ACC112 (cell line): Measurements from ENCODE around the gene USP22.

Experiments
- H2AFZ ChIP-seq: fragments of 200-600 bp; sonication (generic); one replicate; pipeline ENCODE4 v1.6.0; 2017; ENCODE audit warnings: antibody characterized with exemption, low read length; ENCODE audit not compliant: unreplicated experiment
- H3K27ac ChIP-seq: fragments of 200-600 bp; sonication (generic); 2 replicates; pipeline ENCODE4 v1.5.1; 2014; ENCODE audit warnings: low read depth, mild to moderate bottlenecking, antibody characterized with exemption, low read length, moderate library complexity
- H3K27me3 ChIP-seq: fragments of 200-600 bp; sonication (generic); 2 replicates; pipeline ENCODE4 v1.6.1; 2014; ENCODE audit warnings: mild to moderate bottlenecking, antibody characterized with exemption, low read length, moderate library complexity, mixed read lengths; ENCODE audit not compliant: insufficient read depth
- H3K36me3 ChIP-seq: fragments of 200-600 bp; sonication (generic); 2 replicates; pipeline ENCODE4 v1.6.1; 2016; ENCODE audit warnings: mild to moderate bottlenecking, antibody characterized with exemption, low read length, moderate library complexity, mixed read lengths; ENCODE audit not compliant: insufficient read depth
- H3K4me1 ChIP-seq: fragments of 200-600 bp; sonication (generic); one replicate; pipeline ENCODE4 v1.6.1; 2016; ENCODE audit warnings: low read length, mixed read lengths; ENCODE audit not compliant: insufficient read depth, unreplicated experiment, control insufficient read depth
- H3K4me3 ChIP-seq: fragments of 200-600 bp; sonication (generic); 2 replicates; pipeline ENCODE4 v1.5.1; 2014; ENCODE audit warnings: mild to moderate bottlenecking, low read depth, low read length
- H3K79me2 ChIP-seq: fragments of 200-600 bp; sonication (generic); one replicate; pipeline ENCODE4 v1.6.0; 2016; ENCODE audit warnings: low read length; ENCODE audit not compliant: control insufficient read depth, unreplicated experiment, insufficient read depth

Gene USP22

DNA sequence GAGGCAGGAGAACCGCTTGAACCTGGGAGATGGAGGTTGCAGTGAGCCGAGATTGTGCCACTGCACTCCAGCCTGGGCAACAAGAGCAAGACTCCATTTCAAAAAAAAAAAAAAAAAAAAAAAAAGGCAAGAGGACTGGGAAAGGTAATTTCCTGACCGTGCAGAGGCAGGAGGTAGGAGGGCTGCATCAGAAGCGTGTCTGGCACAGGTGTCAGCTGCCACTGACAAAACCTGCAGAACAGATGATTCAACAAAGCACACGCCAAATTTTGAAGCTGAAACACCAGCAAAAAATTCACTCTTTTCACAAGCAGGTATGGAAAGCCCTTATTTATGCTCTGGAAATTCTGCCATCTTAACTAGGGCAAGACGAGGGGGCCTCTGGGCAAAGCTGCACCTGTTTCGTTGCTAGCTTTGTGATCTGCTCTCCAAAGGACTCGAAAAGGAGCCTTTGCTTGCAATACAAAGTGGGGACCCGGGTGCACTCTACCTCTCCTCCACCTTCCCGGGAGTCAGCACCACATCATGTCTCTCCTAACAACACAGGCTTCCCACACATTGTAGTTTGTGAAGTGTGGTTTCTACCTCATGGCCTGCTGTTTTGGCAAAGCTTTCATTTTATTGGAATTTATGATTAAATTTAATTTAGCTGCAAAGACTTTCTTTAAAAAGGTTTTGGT lies 33.7 kb downstream of the USP22 start:
- Histone ChIP-seq H3K4me1 (no peaks in the 10 kb centered on the region), H3K79me2 (peaks cover 37% of the 10 kb centered on the region), H3K27ac (no peak overlapping the region), H3K36me3 (peaks cover 52% of the 10 kb centered on the region; the same call in 1 of the 2 replicates), H3K27me3 (no peaks in the 10 kb centered on the region), H3K4me3 (no peak overlapping the region), H2AFZ (no peak overlapping the region)

DNA sequence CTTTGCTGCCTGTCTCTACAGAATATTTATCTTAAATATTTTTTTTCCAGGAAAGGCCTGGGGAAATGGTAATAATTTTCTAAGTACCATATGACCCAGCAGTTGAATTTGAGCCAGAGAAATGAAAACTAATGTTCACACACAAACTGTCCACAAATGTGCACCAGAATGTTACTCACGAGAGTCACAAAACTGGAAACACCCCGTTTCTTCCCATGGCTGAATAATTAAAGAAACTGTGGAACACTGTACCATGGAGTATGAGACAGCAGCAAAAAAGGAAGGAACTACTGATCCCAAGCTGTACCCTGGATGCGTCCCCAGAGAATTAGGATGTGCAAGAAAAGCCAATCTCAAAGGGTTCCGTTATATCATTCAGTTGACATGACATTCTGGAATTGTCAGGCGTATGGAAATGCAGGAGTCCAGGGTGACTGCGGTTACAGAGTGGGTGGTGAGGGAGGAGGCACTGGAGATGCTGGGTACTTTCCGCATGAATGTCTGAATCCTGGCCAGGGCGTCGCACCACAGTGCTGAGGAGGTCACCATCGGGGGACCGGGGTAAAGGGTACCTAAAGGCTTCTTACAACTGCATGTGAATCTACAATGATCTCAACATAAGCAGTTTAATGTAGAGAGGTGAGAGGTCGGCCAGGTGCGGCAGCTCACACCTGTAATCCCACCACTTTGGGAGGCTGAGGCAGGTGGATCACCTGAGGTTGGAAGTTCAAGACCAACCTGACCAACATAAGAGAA lies 34.5 kb downstream of the USP22 start:
- H3K36me3 ChIP-seq = peaks cover 47% of the 10 kb centered on the region; the same call in 1 of the 2 replicates
- no peaks in the 10 kb centered on the region for H3K4me1 ChIP-seq
- H3K79me2 ChIP-seq = peaks cover 32% of the 10 kb centered on the region
- H3K27ac ChIP-seq = no peak overlapping the region
- no peak overlapping the region for H3K4me3 ChIP-seq
- H2AFZ ChIP-seq = no peak overlapping the region
- H3K27me3 ChIP-seq = no peaks in the 10 kb centered on the region

DNA sequence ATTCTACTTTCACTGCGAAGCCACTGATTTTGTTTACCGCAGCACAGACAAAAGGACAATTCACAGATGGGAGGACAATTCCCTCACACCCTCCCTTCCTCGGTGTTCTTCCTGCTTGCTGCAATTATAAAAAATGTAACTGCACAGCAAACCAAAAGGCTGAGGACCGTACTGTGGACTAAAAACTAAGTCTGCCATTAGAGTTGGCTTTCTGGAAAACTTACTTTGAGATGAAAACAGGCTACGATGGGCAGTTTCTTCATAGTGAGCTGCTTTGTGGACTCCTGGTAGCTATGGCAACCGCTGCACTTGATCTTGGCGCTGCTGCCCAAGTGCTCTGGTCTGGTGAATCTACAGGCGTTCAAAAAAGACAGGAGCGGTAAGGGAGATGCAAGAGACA lies 35.2 kb downstream of the USP22 start:
- Histone ChIP-seq H3K79me2 (peaks cover 25% of the 10 kb centered on the region), H3K27me3 (no peaks in the 10 kb centered on the region), H3K27ac (no peak overlapping the region), H3K4me3 (no peak overlapping the region), H2AFZ (no peak overlapping the region), H3K36me3 (peaks cover 42% of the 10 kb centered on the region; the same call in 1 of the 2 replicates), H3K4me1 (no peaks in the 10 kb centered on the region)

DNA sequence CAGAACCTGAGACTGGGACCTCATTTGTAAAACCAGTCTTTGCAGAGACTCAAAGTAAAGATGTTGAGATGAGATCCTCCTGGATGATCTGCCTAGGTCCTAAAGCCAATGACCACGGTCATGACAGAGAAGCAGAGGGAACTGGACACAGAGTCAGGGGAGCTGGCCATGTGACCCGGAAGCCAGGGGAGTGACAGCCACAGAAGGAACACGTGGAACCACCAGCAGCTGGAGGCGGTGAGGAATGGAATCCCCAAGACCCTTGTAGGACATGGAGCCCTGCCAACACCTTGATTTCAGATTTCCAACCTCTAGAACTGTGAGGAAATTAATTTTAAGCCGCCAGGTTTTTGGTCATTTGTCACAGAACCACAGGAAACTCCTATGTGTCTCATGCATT lies 37.0 kb downstream of the USP22 start:
- peaks cover 12% of the 10 kb centered on the region for H3K79me2 ChIP-seq
- peaks cover 37% of the 10 kb centered on the region; the same call in 1 of the 2 replicates for H3K36me3 ChIP-seq

DNA sequence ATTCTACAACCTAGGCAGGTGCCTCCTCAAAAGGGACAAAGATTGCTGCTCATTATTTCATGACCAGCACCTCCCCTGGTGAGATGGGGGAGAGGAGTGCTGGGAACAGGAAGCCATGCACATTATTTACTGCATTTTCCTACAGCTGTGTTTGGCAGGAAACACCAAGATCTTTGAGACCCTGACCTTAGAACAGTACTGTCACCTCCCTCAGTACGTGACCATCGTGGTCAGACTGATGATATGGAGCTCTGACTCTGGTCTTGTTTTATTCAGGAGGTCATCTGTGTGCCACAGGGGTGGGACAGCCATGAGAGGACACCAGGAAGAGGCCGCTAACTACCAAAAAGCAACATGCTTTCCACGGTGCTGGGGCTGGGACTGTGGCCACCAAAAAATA lies 37.4 kb downstream of the USP22 start:
- H3K27ac ChIP-seq = no peak overlapping the region
- no peaks in the 10 kb centered on the region for H3K4me1 ChIP-seq
- H3K36me3 ChIP-seq = peaks cover 37% of the 10 kb centered on the region; the same call in 1 of the 2 replicates

More for the DNA sequence above, 37.0 kb downstream of the USP22 start:
- Histone ChIP-seq H3K27me3 (no peaks in the 10 kb centered on the region), H3K4me3 (no peak overlapping the region), H2AFZ (no peak overlapping the region), H3K4me1 (no peaks in the 10 kb centered on the region), H3K27ac (no peak overlapping the region)

DNA sequence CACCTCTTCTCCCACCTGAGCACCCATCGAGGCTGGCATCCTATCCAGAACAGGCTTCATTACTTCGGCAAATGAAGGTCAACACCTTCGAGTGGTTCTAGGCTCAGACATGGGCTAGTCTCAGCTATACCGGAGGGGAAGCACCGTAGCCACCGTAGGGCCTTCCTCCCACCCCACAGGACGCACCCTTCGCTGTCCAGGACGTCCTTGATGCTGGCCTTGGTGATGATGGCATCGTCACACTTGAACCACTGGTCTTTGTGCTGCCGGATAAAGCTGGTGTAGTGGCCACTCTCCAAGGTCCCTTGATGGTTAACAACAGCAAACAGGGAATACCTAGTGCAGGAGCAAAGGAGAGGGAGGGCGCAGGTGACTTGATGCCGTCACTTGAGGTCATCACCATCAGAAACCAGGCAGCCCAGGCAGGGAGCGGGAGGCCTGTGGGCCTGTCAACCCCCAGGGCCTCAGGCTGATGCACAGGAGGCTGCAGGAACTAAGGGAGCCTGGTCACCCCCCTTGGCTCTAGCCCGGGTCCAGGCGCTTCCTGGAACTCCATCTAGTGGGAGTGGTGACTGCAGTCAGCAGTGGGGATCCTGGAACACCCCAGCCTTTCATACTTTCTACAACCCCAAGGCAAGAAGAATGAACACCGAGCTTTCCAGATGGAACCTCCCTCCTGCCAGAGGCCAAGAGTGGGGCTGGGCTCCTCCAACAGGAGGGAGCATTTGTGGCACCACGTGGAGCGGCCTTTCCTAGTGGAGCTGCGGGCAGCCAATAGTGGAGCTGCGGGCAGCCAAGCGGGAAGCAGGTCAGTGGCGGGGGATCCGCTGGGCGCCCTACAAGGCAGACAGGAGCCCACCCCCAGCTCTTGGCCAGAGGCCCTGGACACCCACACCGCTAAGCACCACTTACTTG lies 38.5 kb downstream of the USP22 start:
- Histone ChIP-seq H3K4me1 (peaks cover 8% of the 10 kb centered on the region), H3K27ac (no peak overlapping the region), H3K36me3 (peaks cover 33% of the 10 kb centered on the region; the same call in 1 of the 2 replicates), H3K27me3 (no peaks in the 10 kb centered on the region), H3K79me2 (peaks cover 10% of the 10 kb centered on the region), H3K4me3 (no peak overlapping the region), H2AFZ (no peak overlapping the region)

More for the DNA sequence above, 37.4 kb downstream of the USP22 start:
- Histone ChIP-seq H3K4me3 (no peak overlapping the region), H2AFZ (no peak overlapping the region), H3K79me2 (peaks cover 12% of the 10 kb centered on the region), H3K27me3 (no peaks in the 10 kb centered on the region)

DNA sequence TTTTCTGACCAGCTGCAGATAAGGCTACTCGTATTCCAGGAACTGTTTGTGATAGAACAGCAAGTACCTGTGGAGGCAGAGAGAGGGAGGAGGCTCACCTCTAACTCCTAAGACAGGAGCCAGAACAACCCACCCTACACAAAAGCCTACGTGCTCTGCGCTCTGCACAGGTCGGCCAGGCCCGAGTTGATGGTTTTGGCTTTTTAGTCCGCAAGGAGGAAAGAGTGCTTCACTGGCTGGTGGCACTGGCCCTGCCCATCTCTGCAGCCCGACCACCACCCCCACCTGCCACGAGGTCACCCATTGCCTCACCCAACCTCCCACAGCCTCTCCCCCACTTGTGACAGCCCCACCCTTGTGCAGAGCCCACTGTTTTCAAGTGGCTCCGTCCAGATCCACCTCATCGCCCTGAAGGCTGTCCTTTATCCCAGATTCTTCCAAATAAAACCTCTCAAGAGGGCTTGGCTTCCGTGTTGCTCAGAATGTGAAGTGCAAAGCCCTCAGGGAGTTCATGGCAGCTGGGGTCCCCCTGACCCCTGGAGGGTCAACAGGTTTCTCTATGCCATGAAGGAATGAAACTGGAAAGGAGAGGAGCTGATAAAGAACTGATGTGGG lies 39.7 kb downstream of the USP22 start:
- H3K79me2 ChIP-seq = peaks cover 4% of the 10 kb centered on the region
- H3K27me3 ChIP-seq = no peaks in the 10 kb centered on the region
- no peak overlapping the region for H3K27ac ChIP-seq
- no peak overlapping the region for H2AFZ ChIP-seq
- peaks cover 12% of the 10 kb centered on the region for H3K4me1 ChIP-seq
- no peak overlapping the region for H3K4me3 ChIP-seq
- H3K36me3 ChIP-seq = peaks cover 29% of the 10 kb centered on the region; the same call in 1 of the 2 replicates

DNA sequence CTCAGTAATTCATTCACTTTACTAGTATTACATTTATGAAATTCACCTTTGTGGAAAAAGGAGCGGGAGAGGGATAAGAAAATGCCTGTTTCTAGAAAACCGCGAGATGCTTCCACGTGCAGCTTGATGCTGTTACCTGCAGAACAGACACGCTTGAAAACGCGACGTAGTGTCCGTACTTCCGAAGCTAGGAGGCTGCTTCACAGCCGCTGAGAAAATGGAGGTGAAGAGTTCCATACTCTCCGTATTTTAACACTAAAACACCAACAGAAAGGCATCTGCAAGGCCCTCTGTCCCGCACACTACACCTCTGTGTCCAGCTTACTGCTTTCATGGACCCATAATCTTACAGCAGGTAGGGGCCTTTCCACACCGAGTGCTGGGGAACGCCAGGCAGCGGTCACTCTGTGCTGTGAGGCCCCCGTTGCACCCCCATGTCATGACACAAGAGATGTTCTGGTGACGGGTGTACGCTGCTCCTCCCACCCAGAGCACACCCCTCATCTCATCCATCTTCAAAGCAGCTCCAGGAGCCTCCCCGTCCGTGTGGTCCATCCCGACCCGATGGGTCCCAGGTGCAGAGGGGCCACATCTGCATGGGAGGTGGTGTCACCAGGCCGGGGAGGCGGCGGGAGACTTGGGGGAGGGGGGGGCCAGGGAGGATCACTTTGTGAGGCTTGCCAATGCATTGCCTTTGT lies 40.4 kb downstream of the USP22 start:
- H3K79me2 ChIP-seq = no peaks in the 10 kb centered on the region
- no peak overlapping the region for H3K4me3 ChIP-seq
- no peak overlapping the region for H3K27ac ChIP-seq
- H3K27me3 ChIP-seq = no peaks in the 10 kb centered on the region
- H3K4me1 ChIP-seq = peaks cover 12% of the 10 kb centered on the region
- H2AFZ ChIP-seq = no peak overlapping the region
- H3K36me3 ChIP-seq = peaks cover 23% of the 10 kb centered on the region; the same call in 1 of the 2 replicates

DNA sequence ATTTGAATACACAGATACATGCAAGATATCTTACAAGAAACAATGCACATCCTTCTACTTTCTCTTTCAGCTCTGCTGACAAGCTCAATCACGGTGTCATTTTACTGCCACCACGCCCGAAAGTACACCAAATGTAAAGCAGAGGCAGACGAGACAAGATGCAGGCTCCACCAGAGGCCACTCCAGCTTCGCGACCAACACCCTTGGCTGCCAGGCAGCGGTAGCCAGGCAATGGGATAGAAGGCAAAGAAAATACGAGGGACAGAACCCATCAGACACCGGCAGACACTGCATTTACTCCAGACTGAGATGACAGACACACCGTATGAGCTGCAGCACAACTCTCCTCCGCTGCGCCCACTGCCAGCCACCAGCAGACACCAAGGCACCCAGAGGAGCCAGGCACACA lies 41.0 kb downstream of the USP22 start:
- Histone ChIP-seq H2AFZ (no peak overlapping the region), H3K79me2 (no peaks in the 10 kb centered on the region), H3K27me3 (no peaks in the 10 kb centered on the region), H3K4me3 (no peak overlapping the region), H3K4me1 (peaks cover 12% of the 10 kb centered on the region), H3K36me3 (peaks cover 19% of the 10 kb centered on the region; the same call in 1 of the 2 replicates), H3K27ac (no peak overlapping the region)
